ENCODE data around the gene PEX26. TPM values are rescaled to one million over a fixed set of nuclear protein-coding genes. Genes with fewer than 3 reads are reported as not detected.

PEX26 gene
- total and polyA plus RNA-seq, 2 of the 13 experiments (the other 11 are each of a cell fraction or from before 2014, with no cell fraction given): 10.6 to 25.1 TPM

DNA sequence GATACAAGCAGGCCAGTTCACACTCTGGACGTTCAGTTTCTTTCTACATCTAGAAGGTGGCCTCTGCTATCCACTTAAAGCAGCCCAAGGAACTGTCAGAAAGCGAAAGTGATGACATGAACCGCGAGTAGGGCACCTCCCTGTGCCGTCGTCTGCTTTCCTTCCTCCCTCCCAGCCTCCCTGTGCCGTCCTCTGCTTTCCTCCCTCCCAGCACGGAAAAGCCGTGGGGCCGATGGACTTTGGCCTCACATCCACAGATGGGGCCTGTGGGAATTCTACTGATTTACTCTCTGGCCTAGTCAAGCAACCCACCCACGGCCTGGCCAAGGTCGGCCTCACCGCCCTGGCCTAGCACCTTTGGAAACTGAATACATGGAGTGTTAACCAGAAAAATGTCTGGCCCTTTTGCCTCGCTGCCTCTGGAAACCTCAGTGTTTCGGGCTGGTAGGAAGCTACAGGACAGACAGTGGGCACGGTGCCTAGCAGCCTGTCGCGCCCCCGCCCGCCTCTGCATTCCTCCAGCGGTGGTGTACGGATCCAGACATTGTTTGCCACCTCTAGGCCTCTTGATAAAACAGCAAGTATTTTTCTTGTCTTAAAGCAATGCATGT is 14.2 kb downstream of the PEX26 start (continued):
- TF ChIP-seq ZFX (CRISPR knock-in tag; IDR thresholded peaks at IDR 0.05; ENCODE audit: low read depth): peak; percentile 99
- TF ChIP-seq ZNF672 (CRISPR knock-in tag; IDR thresholded peaks at IDR 0.05): no peak
- TF ChIP-seq NFKB2 (CRISPR knock-in tag; IDR thresholded peaks at IDR 0.05; ENCODE audit: borderline replicate concordance): peak; percentile 84
- no peak for TF ChIP-seq ZNF256 (CRISPR knock-in tag; conservative IDR thresholded peaks at IDR 0.05)
- TF ChIP-seq ARHGAP35 (CRISPR knock-in tag; IDR thresholded peaks at IDR 0.05; ENCODE audit: borderline replicate concordance): 0 out of 2 replicates have a peak, but pooled peaks have one; percentile 42
- peak; percentile 55 for TF ChIP-seq RBFOX2 (IDR thresholded peaks at IDR 0.05; ENCODE audit: low read depth, low read length)
- TF ChIP-seq MBD4 (IDR thresholded peaks at IDR 0.05; ENCODE audit: borderline replicate concordance, low read length): no peak
- peak; percentile 95 for TF ChIP-seq HNF4A (CRISPR knock-in tag; IDR thresholded peaks at IDR 0.05)
- no peak for TF ChIP-seq ZC3H4 (CRISPR knock-in tag; IDR thresholded peaks at IDR 0.05; ENCODE audit: borderline replicate concordance)
- 0 out of 2 replicates have a peak, but pooled peaks have one; percentile 11 for TF ChIP-seq STAG1 (CRISPR knock-in tag; IDR thresholded peaks at IDR 0.05)
- no peak for TF ChIP-seq ZNF296 (CRISPR knock-in tag; conservative IDR thresholded peaks at IDR 0.05)
- peak; percentile 68 for TF ChIP-seq FOXO1 (CRISPR knock-in tag; IDR thresholded peaks at IDR 0.05)
- TF ChIP-seq MIXL1 (CRISPR knock-in tag; IDR thresholded peaks at IDR 0.05): peak; percentile 57
- TF ChIP-seq ZMAT3 (CRISPR knock-in tag; conservative IDR thresholded peaks at IDR 0.05): peak; percentile 93
- TF ChIP-seq ATRX (CRISPR knock-in tag; IDR thresholded peaks at IDR 0.05; ENCODE audit: borderline replicate concordance): no peak
- TF ChIP-seq NKX3-1 (CRISPR knock-in tag; IDR thresholded peaks at IDR 0.05): no peak
- TF ChIP-seq ZNF777 (CRISPR knock-in tag; IDR thresholded peaks at IDR 0.05): peak; percentile 55; the same call in 1 of the 2 replicates
- TF ChIP-seq, protein P1, sequence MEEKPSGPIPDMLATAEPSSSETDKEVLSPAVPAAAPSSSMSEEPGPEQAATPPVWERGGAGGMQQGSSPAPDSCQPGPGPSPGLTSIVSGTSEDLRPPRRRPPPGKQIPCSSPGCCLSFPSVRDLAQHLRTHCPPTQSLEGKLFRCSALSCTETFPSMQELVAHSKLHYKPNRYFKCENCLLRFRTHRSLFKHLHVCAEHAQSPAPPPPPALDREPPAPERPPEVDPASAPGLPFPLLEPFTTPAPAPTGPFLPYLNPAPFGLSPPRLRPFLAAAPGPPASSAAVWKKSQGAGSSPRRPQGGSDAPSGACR (CRISPR knock-in tag; IDR thresholded peaks at IDR 0.05): peak; percentile 79; the same call in 1 of the 2 replicates
- no peak for TF ChIP-seq CC2D1A (CRISPR knock-in tag; IDR thresholded peaks at IDR 0.05)
- TF ChIP-seq, protein P2, sequence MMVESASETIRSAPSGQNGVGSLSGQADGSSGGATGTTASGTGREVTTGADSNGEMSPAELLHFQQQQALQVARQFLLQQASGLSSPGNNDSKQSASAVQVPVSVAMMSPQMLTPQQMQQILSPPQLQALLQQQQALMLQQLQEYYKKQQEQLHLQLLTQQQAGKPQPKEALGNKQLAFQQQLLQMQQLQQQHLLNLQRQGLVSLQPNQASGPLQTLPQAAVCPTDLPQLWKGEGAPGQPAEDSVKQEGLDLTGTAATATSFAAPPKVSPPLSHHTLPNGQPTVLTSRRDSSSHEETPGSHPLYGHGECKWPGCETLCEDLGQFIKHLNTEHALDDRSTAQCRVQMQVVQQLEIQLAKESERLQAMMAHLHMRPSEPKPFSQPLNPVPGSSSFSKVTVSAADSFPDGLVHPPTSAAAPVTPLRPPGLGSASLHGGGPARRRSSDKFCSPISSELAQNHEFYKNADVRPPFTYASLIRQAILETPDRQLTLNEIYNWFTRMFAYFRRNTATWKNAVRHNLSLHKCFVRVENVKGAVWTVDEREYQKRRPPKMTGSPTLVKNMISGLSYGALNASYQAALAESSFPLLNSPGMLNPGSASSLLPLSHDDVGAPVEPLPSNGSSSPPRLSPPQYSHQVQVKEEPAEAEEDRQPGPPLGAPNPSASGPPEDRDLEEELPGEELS (CRISPR knock-in tag; IDR thresholded peaks at IDR 0.05): 0 out of 2 replicates have a peak, but pooled peaks have one; percentile 13
- TF ChIP-seq ZNF263 (CRISPR knock-in tag; IDR thresholded peaks at IDR 0.05): peak; percentile 94
- TF ChIP-seq, protein P3, sequence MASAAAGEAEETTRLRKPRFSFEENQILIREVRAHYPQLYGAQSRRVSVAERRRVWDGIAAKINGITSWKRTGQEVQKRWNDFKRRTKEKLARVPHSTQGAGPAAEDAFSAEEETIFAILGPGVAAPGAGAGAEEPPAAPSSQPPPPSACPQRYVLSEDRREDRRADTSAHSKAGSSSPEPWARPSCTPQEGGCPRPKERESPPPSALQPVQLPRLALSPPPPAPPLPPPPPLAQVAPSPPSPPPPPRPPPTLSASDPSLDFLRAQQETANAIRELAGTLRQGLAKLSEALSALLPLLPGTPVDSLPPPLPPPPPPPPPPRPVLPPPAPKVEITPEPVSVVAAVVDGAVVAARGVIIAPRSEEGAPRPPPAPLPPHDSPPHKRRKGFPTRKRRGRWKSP (CRISPR knock-in tag; IDR thresholded peaks at IDR 0.05): 0 out of 2 replicates have a peak, but pooled peaks have one; percentile 40
- no peak for TF ChIP-seq RBAK (CRISPR knock-in tag; IDR thresholded peaks at IDR 0.05)
- TF ChIP-seq, protein P4, sequence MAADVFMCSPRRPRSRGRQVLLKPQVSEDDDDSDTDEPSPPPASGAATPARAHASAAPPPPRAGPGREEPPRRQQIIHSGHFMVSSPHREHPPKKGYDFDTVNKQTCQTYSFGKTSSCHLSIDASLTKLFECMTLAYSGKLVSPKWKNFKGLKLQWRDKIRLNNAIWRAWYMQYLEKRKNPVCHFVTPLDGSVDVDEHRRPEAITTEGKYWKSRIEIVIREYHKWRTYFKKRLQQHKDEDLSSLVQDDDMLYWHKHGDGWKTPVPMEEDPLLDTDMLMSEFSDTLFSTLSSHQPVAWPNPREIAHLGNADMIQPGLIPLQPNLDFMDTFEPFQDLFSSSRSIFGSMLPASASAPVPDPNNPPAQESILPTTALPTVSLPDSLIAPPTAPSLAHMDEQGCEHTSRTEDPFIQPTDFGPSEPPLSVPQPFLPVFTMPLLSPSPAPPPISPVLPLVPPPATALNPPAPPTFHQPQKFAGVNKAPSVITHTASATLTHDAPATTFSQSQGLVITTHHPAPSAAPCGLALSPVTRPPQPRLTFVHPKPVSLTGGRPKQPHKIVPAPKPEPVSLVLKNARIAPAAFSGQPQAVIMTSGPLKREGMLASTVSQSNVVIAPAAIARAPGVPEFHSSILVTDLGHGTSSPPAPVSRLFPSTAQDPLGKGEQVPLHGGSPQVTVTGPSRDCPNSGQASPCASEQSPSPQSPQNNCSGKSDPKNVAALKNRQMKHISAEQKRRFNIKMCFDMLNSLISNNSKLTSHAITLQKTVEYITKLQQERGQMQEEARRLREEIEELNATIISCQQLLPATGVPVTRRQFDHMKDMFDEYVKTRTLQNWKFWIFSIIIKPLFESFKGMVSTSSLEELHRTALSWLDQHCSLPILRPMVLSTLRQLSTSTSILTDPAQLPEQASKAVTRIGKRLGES (CRISPR knock-in tag; IDR thresholded peaks at IDR 0.05; ENCODE audit: borderline replicate concordance): no peak
- no peak for TF ChIP-seq CEBPB (IDR thresholded peaks at IDR 0.05; ENCODE audit: borderline replicate concordance, low read depth, low read length)
- no peak for TF ChIP-seq PAX8 (CRISPR knock-in tag; IDR thresholded peaks at IDR 0.05; ENCODE audit: borderline replicate concordance)
